ENCODE results near the gene RIMS4.

The RIMS4 gene

DNA sequence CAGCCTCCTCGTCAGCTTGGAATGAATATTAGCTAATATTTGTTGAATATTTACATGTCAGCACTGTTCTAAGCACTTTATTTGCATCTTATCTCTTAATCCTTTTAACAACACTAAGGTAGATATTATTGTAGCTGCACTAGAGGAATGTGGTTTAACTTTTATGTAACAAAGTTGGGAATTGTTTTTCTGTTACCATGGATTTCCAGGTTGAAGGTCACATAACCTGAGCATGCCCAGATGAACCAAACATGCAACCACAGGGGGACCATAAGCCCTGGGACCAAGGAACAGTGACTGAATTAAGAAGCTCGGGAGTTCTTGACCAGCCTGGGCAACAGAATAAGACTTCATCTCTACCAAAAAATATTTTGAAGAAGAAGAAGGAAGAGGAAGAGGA is 46.1 kb upstream of the RIMS4 start:
- Histone ChIP-seq H3K79me2 (ENCODE audit: insufficient read depth, low read length) (no peaks in the 10 kb centered on the region), H3K27me3 (ENCODE audit: insufficient read depth, low read length, poor library complexity) (no peaks in the 10 kb centered on the region), H3K4me3 (ENCODE audit: low read depth in 1 of 2, low read length in 2 of 2) (no peak overlapping the region), H2AFZ (ENCODE audit: low read depth, low read length) (no peak overlapping the region), H3K4me2 (ENCODE audit: insufficient read depth, low read length) (no peak overlapping the region), H3K4me1 (ENCODE audit: insufficient read depth, low read length) (peaks cover 9% of the 10 kb centered on the region), H3K9ac (ENCODE audit: low read depth, low read length) (no peak overlapping the region), H3K36me3 (ENCODE audit: insufficient read depth, low read length) (no peaks in the 10 kb centered on the region), H4K20me1 (ENCODE audit: insufficient read depth, low read length) (no peaks in the 10 kb centered on the region), H3K27ac (ENCODE audit: low read length) (no peak overlapping the region), H3K9me3 (ENCODE audit: insufficient read depth, low read length, severe bottlenecking) (no peaks in the 10 kb centered on the region)
- ATAC-seq (ENCODE audit: insufficient read depth, low read depth): no peak
- TF ChIP-seq, protein P1, sequence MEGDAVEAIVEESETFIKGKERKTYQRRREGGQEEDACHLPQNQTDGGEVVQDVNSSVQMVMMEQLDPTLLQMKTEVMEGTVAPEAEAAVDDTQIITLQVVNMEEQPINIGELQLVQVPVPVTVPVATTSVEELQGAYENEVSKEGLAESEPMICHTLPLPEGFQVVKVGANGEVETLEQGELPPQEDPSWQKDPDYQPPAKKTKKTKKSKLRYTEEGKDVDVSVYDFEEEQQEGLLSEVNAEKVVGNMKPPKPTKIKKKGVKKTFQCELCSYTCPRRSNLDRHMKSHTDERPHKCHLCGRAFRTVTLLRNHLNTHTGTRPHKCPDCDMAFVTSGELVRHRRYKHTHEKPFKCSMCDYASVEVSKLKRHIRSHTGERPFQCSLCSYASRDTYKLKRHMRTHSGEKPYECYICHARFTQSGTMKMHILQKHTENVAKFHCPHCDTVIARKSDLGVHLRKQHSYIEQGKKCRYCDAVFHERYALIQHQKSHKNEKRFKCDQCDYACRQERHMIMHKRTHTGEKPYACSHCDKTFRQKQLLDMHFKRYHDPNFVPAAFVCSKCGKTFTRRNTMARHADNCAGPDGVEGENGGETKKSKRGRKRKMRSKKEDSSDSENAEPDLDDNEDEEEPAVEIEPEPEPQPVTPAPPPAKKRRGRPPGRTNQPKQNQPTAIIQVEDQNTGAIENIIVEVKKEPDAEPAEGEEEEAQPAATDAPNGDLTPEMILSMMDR (IDR thresholded peaks at IDR 0.05; ENCODE audit: borderline replicate concordance, extremely low read depth, low read length, poor library complexity, severe bottlenecking): no peak
- TF ChIP-seq EZH2 (IDR thresholded peaks at IDR 0.05; ENCODE audit: borderline replicate concordance, low read depth, low read length, severe bottlenecking): no peak
- no peak for DNase-seq

DNA sequence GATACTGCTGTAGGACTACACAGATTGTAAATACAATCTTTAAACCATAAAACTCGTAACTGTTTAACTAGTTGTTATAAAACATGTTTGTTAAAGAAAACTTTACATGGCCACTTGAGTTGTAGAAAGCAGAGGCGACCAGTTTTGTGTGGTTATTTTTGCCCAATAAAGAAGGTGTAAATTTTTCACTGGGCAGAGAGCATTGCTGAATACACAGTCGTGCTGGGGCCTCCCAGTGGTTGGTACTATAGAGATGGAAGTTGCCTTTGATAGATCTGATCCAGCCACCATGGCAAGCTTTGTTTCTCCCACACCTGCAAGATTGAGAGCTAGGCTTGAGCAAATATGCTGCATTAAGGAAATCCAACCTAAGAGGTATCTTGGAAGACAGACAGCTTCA is 41.2 kb upstream of the RIMS4 start:
- ATAC-seq (ENCODE audit: insufficient read depth, low read depth): no peak
- H3K4me3 ChIP-seq (ENCODE audit: low read depth in 1 of 2, low read length in 2 of 2): no peak overlapping the region
- H2AFZ ChIP-seq (ENCODE audit: low read depth, low read length): no peak overlapping the region
- H4K20me1 ChIP-seq (ENCODE audit: insufficient read depth, low read length): no peaks in the 10 kb centered on the region
- H3K27me3 ChIP-seq (ENCODE audit: insufficient read depth, low read length, poor library complexity): peaks cover 7% of the 10 kb centered on the region
- TF ChIP-seq EZH2 (IDR thresholded peaks at IDR 0.05; ENCODE audit: borderline replicate concordance, low read depth, low read length, severe bottlenecking): no peak
- TF ChIP-seq, protein P1 (IDR thresholded peaks at IDR 0.05; ENCODE audit: borderline replicate concordance, extremely low read depth, low read length, poor library complexity, severe bottlenecking): no peak
- no peaks in the 10 kb centered on the region for H3K9me3 ChIP-seq (ENCODE audit: insufficient read depth, low read length, severe bottlenecking)
- no peak for DNase-seq
- no peaks in the 10 kb centered on the region for H3K36me3 ChIP-seq (ENCODE audit: insufficient read depth, low read length)
- no peak overlapping the region for H3K27ac ChIP-seq (ENCODE audit: low read length)
- H3K9ac ChIP-seq (ENCODE audit: low read depth, low read length): no peak overlapping the region
- no peaks in the 10 kb centered on the region for H3K4me1 ChIP-seq (ENCODE audit: insufficient read depth, low read length)
- H3K4me2 ChIP-seq (ENCODE audit: insufficient read depth, low read length): no peak overlapping the region
- no peaks in the 10 kb centered on the region for H3K79me2 ChIP-seq (ENCODE audit: insufficient read depth, low read length)

DNA sequence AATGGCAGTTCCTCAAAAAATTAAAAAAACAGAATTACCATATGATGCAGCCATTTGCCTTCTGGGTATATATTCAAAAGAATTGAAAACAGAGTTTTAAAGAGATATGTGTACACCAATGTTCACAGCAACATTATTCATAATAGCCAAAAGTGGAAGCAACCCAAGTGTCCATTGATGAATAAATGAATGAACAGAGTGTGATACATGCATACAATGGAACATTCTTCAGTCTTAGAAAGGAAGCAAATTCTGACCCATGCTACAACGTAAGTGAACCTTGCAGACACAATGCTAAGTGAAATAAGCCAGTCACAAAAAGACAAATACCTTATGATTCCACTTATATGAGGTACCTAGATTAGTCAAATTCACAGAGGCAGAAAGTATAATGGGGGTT is 40.5 kb upstream of the RIMS4 start:
- Histone ChIP-seq H4K20me1 (ENCODE audit: insufficient read depth, low read length) (no peaks in the 10 kb centered on the region), H3K9ac (ENCODE audit: low read depth, low read length) (no peak overlapping the region), H2AFZ (ENCODE audit: low read depth, low read length) (no peak overlapping the region), H3K36me3 (ENCODE audit: insufficient read depth, low read length) (no peaks in the 10 kb centered on the region), H3K27ac (ENCODE audit: low read length) (no peak overlapping the region), H3K4me1 (ENCODE audit: insufficient read depth, low read length) (no peaks in the 10 kb centered on the region), H3K27me3 (ENCODE audit: insufficient read depth, low read length, poor library complexity) (peaks cover 7% of the 10 kb centered on the region), H3K9me3 (ENCODE audit: insufficient read depth, low read length, severe bottlenecking) (no peaks in the 10 kb centered on the region), H3K4me3 (ENCODE audit: low read depth in 1 of 2, low read length in 2 of 2) (no peak overlapping the region), H3K79me2 (ENCODE audit: insufficient read depth, low read length) (no peaks in the 10 kb centered on the region), H3K4me2 (ENCODE audit: insufficient read depth, low read length) (no peak overlapping the region)
- DNase-seq (no peak), ATAC-seq (ENCODE audit: insufficient read depth, low read depth) (no peak)
- TF ChIP-seq, protein P1 (IDR thresholded peaks at IDR 0.05; ENCODE audit: borderline replicate concordance, extremely low read depth, low read length, poor library complexity, severe bottlenecking): no peak
- TF ChIP-seq EZH2 (IDR thresholded peaks at IDR 0.05; ENCODE audit: borderline replicate concordance, low read depth, low read length, severe bottlenecking): no peak

DNA sequence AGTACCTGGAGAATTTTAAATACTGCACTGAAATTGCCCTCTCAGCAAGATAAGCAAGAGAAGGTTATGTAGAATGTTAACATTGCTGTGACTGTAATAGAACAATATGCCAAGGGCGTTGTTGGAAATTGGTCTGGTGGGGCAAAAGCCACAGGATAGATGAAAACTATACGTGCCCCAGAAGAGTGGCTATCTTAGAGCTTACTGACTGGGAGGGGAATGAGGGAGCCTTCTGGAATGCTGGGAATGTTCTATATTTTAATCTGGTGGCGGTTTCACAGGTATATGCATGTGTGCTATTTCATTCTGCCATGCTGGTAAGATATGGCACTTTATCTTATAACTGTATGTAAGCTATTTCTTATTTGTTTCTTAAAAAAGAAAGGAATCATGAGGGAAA is 39.9 kb upstream of the RIMS4 start:
- ATAC-seq (ENCODE audit: insufficient read depth, low read depth): no peak
- peaks cover 7% of the 10 kb centered on the region for H3K27me3 ChIP-seq (ENCODE audit: insufficient read depth, low read length, poor library complexity)
- H3K27ac ChIP-seq (ENCODE audit: low read length): no peak overlapping the region
- TF ChIP-seq, protein P1 (IDR thresholded peaks at IDR 0.05; ENCODE audit: borderline replicate concordance, extremely low read depth, low read length, poor library complexity, severe bottlenecking): no peak
- TF ChIP-seq EZH2 (IDR thresholded peaks at IDR 0.05; ENCODE audit: borderline replicate concordance, low read depth, low read length, severe bottlenecking): no peak
- H3K4me2 ChIP-seq (ENCODE audit: insufficient read depth, low read length): no peak overlapping the region
- no peaks in the 10 kb centered on the region for H4K20me1 ChIP-seq (ENCODE audit: insufficient read depth, low read length)
- no peaks in the 10 kb centered on the region for H3K4me1 ChIP-seq (ENCODE audit: insufficient read depth, low read length)
- no peaks in the 10 kb centered on the region for H3K79me2 ChIP-seq (ENCODE audit: insufficient read depth, low read length)
- no peak overlapping the region for H2AFZ ChIP-seq (ENCODE audit: low read depth, low read length)
- no peaks in the 10 kb centered on the region for H3K9me3 ChIP-seq (ENCODE audit: insufficient read depth, low read length, severe bottlenecking)
- no peaks in the 10 kb centered on the region for H3K36me3 ChIP-seq (ENCODE audit: insufficient read depth, low read length)
- no peak overlapping the region for H3K9ac ChIP-seq (ENCODE audit: low read depth, low read length)
- DNase-seq: no peak
- no peak overlapping the region for H3K4me3 ChIP-seq (ENCODE audit: low read depth in 1 of 2, low read length in 2 of 2)

Measured in DND-41 (cell line).